Measurements from ENCODE around the gene RBMS1. TPM values are rescaled to one million over a fixed set of nuclear protein-coding genes. Genes with fewer than 3 reads are reported as not detected.

The RBMS1 gene
- total and polyA plus RNA-seq, 4 donors = 49.5 to 215 (median 76.3) TPM

GRCh38 chr2:160492401-160493226, 993 bp downstream of the RBMS1 start:
- peak; percentile 91 to 92 (median 91) for DNase-seq
- 1 to 2% methylated on average over 65 to 66 of the region's 66 CpGs for WGBS, 2 donors

DNA sequence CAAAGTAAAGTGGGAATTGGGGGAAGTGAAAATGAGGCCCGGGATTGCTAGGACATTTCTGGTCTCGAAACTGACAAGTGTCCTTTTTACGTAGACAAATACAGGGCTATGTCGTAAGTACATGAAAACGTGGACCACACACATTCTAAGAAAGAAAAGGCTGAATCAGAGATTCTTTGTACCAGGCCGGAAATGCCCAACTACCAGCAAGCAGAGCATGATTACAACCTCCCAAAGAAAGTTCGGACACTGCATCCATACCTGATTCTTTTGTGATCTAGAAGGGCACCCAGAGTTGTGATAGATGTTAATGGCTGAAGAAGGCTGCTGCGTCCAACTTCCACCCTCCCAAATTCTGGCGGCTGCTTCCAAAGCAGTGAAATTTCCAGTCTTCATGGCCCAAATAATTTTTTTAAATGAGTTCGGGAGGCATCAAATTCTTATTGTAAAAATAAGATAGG, 1.7 kb downstream of the RBMS1 start:
- ATAC-seq (ENCODE audit: insufficient read depth, low FRiP score) (no peak), DNase-seq (peak; percentile 56 to 86 (median 77))
- no peaks in the 10 kb centered on the region for H3K9me3 ChIP-seq (ENCODE audit: control insufficient read depth in 4 of 4, insufficient read depth in 3 of 4, low read length in 3 of 4)
- TF ChIP-seq, protein P1, sequence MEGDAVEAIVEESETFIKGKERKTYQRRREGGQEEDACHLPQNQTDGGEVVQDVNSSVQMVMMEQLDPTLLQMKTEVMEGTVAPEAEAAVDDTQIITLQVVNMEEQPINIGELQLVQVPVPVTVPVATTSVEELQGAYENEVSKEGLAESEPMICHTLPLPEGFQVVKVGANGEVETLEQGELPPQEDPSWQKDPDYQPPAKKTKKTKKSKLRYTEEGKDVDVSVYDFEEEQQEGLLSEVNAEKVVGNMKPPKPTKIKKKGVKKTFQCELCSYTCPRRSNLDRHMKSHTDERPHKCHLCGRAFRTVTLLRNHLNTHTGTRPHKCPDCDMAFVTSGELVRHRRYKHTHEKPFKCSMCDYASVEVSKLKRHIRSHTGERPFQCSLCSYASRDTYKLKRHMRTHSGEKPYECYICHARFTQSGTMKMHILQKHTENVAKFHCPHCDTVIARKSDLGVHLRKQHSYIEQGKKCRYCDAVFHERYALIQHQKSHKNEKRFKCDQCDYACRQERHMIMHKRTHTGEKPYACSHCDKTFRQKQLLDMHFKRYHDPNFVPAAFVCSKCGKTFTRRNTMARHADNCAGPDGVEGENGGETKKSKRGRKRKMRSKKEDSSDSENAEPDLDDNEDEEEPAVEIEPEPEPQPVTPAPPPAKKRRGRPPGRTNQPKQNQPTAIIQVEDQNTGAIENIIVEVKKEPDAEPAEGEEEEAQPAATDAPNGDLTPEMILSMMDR (IDR thresholded peaks at IDR 0.05; ENCODE audit: control extremely low read depth, extremely low read depth) = no peak
- WGBS, 2 donors = 19 to 52% methylated on average over 10 of the region's 10 CpGs
- H3K36me3 ChIP-seq (ENCODE audit: control insufficient read depth in 4 of 4, insufficient read depth in 4 of 4, low read length in 4 of 4) = no peaks in the 10 kb centered on the region
- H3K4me1 ChIP-seq (ENCODE audit: control insufficient read depth in 5 of 5, insufficient read depth in 5 of 5, low read length in 5 of 5) = peaks cover 0 to 42% (median 7%) of the 10 kb centered on the region in 5 donors
- peak overlapping the region; percentile 85 for H3K4me3 ChIP-seq
- no peaks in the 10 kb centered on the region for H3K27me3 ChIP-seq (ENCODE audit: control insufficient read depth in 3 of 3, insufficient read depth in 3 of 3, low read length in 2 of 3)
- peak overlapping the region; percentile 96 to 99 for H3K27ac ChIP-seq (ENCODE audit: low read depth in 1 of 2, low read length in 1 of 2)
- peak overlapping the region; percentile 42 to 91 for H3K9ac ChIP-seq (ENCODE audit: insufficient read depth in 1 of 2, low read length in 2 of 2)

More at GRCh38 chr2:160492401-160493226, 993 bp downstream of the RBMS1 start:
- H3K4me3 ChIP-seq = peak overlapping the region; percentile 85
- no peaks in the 10 kb centered on the region for H3K36me3 ChIP-seq (ENCODE audit: control insufficient read depth in 4 of 4, insufficient read depth in 4 of 4, low read length in 4 of 4)
- ATAC-seq (ENCODE audit: insufficient read depth, low FRiP score) = peak; percentile 55
- H3K9ac ChIP-seq (ENCODE audit: insufficient read depth in 1 of 2, low read length in 2 of 2) = peak overlapping the region; percentile 42 to 91
- no peaks in the 10 kb centered on the region for H3K27me3 ChIP-seq (ENCODE audit: control insufficient read depth in 3 of 3, insufficient read depth in 3 of 3, low read length in 2 of 3)
- peaks cover 0 to 38% (median 6%) of the 10 kb centered on the region in 5 donors for H3K4me1 ChIP-seq (ENCODE audit: control insufficient read depth in 5 of 5, insufficient read depth in 5 of 5, low read length in 5 of 5)
- TF ChIP-seq, protein P1 (IDR thresholded peaks at IDR 0.05; ENCODE audit: control extremely low read depth, extremely low read depth) = no peak
- peak overlapping the region; percentile 96 to 99 for H3K27ac ChIP-seq (ENCODE audit: low read depth in 1 of 2, low read length in 1 of 2)
- H3K9me3 ChIP-seq (ENCODE audit: control insufficient read depth in 4 of 4, insufficient read depth in 3 of 4, low read length in 3 of 4) = no peaks in the 10 kb centered on the region

DNA sequence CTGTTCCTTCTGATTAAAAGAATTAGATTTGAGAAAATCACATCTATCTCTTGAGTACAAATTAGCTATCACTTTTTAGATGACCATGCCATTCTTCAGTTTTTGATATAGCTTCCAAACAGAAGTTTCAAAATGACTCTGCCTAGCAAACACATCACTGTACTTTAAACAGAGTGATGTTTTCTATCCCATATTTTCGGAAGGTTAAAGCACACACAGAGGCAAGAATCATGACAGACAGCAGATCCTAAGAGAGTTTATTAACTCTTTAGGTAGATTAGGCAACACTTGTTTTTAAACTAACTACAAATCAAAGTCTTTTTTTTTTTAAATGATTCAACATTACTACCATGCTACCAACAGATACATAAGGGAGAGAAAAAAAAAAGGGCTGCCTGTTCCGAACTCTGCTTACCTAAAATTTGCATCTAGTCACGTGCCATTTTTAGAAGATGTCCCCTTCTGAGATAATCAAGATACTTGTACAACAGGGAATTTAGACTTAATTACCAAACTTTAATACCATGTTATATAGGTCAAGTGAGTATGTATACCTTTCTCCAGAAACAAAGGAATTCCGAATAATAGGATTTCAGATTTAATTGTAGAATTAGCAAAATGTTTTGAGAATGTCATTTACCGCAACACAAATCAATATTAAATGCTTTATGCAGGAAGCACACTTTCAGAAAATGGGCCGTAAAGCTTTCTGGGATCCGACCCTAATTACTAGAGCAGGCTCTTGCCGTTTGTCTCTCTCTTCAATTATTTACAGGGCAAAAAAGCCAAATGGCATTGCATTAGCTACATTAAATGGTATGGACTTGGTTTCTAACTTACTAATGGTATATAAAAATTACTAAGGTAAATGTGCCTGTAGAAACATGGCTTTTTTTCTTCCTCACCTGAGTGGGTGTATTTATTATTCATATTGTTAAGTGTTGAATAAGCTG, 2.6 kb downstream of the RBMS1 start:
- Histone ChIP-seq H3K27me3 (ENCODE audit: control insufficient read depth in 3 of 3, insufficient read depth in 3 of 3, low read length in 2 of 3) (no peaks in the 10 kb centered on the region), H3K9me3 (ENCODE audit: control insufficient read depth in 4 of 4, insufficient read depth in 3 of 4, low read length in 3 of 4) (no peaks in the 10 kb centered on the region), H3K4me3 (no peak overlapping the region), H3K27ac (ENCODE audit: low read depth in 1 of 2, low read length in 1 of 2) (peak overlapping the region in 1 of 2 donors; percentile 74), H3K36me3 (ENCODE audit: control insufficient read depth in 4 of 4, insufficient read depth in 4 of 4, low read length in 4 of 4) (no peaks in the 10 kb centered on the region), H3K4me1 (ENCODE audit: control insufficient read depth in 5 of 5, insufficient read depth in 5 of 5, low read length in 5 of 5) (peaks cover 0 to 49% (median 7%) of the 10 kb centered on the region in 5 donors), H3K9ac (ENCODE audit: insufficient read depth in 1 of 2, low read length in 2 of 2) (peak overlapping the region in 1 of 2 donors; percentile 91)
- 39 to 71% methylated on average over 8 of the region's 8 CpGs for WGBS, 2 donors
- ATAC-seq (ENCODE audit: insufficient read depth, low FRiP score) = no peak
- TF ChIP-seq, protein P1 (IDR thresholded peaks at IDR 0.05; ENCODE audit: control extremely low read depth, extremely low read depth) = no peak
- DNase-seq = peak in 2 of 3 donors; percentile 38 to 66

All from lung (tissue), 12 donors.